ENCODE measurements around the gene SLC43A2. TPM values are rescaled to one million over a fixed set of nuclear protein-coding genes. Genes with fewer than 3 reads are reported as not detected.

Gene SLC43A2
- polyA plus RNA-seq, 2 of the 4 experiments (the other 2 are of a cell fraction): 3.5 to 7.0 TPM

DNA sequence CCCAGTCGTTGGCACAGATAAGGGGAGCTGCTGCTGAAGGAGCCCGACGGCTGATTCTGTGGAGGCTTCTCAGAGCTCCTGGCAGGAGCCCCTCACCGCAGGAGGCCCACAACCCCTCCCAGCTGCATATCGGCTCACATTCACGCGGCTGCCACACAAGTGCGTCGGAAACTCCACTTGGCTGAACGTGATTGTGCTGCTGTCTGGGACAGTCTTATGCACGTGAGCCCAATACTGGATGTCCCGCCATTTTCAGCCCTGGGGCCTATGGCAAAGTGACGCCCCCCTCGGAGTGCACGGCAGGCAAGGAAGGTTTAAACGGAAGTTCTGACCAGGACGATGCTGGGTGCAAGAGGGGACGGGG is 57.3 kb downstream of the SLC43A2 start (continued):
- TF ChIP-seq, protein P1, sequence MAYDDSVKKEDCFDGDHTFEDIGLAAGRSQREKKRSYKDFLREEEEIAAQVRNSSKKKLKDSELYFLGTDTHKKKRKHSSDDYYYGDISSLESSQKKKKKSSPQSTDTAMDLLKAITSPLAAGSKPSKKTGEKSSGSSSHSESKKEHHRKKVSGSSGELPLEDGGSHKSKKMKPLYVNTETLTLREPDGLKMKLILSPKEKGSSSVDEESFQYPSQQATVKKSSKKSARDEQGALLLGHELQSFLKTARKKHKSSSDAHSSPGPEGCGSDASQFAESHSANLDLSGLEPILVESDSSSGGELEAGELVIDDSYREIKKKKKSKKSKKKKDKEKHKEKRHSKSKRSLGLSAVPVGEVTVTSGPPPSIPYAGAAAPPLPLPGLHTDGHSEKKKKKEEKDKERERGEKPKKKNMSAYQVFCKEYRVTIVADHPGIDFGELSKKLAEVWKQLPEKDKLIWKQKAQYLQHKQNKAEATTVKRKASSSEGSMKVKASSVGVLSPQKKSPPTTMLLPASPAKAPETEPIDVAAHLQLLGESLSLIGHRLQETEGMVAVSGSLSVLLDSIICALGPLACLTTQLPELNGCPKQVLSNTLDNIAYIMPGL (CRISPR knock-in tag; IDR thresholded peaks at IDR 0.05; ENCODE audit: borderline replicate concordance): no peak
- TF ChIP-seq, protein P2, sequence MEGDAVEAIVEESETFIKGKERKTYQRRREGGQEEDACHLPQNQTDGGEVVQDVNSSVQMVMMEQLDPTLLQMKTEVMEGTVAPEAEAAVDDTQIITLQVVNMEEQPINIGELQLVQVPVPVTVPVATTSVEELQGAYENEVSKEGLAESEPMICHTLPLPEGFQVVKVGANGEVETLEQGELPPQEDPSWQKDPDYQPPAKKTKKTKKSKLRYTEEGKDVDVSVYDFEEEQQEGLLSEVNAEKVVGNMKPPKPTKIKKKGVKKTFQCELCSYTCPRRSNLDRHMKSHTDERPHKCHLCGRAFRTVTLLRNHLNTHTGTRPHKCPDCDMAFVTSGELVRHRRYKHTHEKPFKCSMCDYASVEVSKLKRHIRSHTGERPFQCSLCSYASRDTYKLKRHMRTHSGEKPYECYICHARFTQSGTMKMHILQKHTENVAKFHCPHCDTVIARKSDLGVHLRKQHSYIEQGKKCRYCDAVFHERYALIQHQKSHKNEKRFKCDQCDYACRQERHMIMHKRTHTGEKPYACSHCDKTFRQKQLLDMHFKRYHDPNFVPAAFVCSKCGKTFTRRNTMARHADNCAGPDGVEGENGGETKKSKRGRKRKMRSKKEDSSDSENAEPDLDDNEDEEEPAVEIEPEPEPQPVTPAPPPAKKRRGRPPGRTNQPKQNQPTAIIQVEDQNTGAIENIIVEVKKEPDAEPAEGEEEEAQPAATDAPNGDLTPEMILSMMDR (IDR thresholded peaks at IDR 0.05): no peak
- TF ChIP-seq, protein P3, sequence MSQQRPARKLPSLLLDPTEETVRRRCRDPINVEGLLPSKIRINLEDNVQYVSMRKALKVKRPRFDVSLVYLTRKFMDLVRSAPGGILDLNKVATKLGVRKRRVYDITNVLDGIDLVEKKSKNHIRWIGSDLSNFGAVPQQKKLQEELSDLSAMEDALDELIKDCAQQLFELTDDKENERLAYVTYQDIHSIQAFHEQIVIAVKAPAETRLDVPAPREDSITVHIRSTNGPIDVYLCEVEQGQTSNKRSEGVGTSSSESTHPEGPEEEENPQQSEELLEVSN (IDR thresholded peaks at IDR 0.05; ENCODE audit: borderline replicate concordance, low read depth): no peak
- TF ChIP-seq SREBF2 (IDR thresholded peaks at IDR 0.05) (no peak), EP300 (IDR thresholded peaks at IDR 0.05) (no peak), CEBPB (IDR thresholded peaks at IDR 0.05) (no peak), PHF8 (IDR thresholded peaks at IDR 0.05; ENCODE audit: borderline replicate concordance, low read depth) (no peak), NR3C1 (IDR thresholded peaks at IDR 0.05) (no peak), EHF (CRISPR knock-in tag; IDR thresholded peaks at IDR 0.05) (no peak)

DNA sequence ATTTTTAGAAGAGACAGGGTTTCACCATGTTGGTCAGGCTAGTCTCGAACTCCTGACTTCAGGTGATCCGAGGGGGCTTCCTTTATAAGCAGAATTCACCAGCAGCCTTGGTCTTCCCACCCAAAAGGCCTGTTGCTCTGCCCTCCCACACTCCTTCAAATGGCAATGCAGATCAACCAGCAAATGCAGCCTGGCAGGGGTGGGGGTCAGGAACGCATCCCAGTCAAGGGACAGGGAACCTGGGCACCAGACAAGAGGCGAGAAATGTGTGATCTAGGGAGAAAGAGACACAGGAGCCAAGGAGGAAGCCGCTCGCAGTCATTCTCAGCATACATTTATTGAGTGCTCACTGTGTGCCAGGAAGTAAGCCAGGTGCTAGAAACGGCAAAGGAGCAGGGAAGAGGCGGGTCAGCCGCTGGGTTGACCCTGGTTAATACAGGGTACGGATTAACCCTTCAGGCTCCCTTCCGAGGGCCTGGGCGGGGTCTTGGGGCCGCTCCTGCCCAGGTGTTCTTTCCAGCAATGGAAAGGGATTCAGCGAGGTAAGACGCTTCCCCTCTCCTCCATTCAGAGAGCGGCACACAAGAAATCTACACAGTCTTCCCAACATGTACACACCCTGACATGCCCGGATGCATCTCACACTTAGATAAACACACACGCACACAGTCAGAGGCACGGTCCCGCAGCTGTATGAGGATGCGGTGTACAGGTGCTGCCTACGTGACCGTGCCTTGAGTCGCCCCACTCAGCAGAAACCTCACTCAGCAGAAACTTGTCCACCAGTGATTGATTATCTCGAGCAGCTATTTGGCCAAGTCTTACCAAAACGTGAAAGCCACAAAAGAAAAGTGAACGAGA is 59.5 kb downstream of the SLC43A2 start:
- Histone ChIP-seq H3K4me3 (no peak overlapping the region), H3K4me1 (peaks cover 3% of the 10 kb centered on the region; the same call in 2 of the 3 replicates), H3K9me3 (no peaks in the 10 kb centered on the region), H3K4me2 (no peak overlapping the region; the same call in 2 of the 3 replicates), H3K27ac (no peak overlapping the region)
- DNase-seq (ENCODE audit: low read depth in 1 of 2, low spot score in 1 of 2) (no peak), FAIRE-seq (no peak), ATAC-seq (peak; percentile 14; a peak in 1 of 6 replicates)
- CTCF ChIA-PET: interaction anchor here (0.6 to 21.0 kb wide), 6 partner anchors 49 to 483 kb away, joined by 3 to 497 read pairs (median 102); partner anchors contain the start of genes RILP, SCARF1 and SLC43A2
- POLR2A ChIA-PET: no interaction called here
- WGBS (ENCODE audit: missing lambda C conversion rate): 60% methylated on average over 27 of the region's 27 CpGs
- TF ChIP-seq, protein P4, sequence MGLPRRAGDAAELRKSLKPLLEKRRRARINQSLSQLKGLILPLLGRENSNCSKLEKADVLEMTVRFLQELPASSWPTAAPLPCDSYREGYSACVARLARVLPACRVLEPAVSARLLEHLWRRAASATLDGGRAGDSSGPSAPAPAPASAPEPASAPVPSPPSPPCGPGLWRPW (IDR thresholded peaks at IDR 0.05): no peak
- TF ChIP-seq JUN (IDR thresholded peaks at IDR 0.05): 0 out of 5 replicates have a peak, but pooled peaks of 1 of the 2 experiments have one; percentile 5
- TF ChIP-seq, protein P5, sequence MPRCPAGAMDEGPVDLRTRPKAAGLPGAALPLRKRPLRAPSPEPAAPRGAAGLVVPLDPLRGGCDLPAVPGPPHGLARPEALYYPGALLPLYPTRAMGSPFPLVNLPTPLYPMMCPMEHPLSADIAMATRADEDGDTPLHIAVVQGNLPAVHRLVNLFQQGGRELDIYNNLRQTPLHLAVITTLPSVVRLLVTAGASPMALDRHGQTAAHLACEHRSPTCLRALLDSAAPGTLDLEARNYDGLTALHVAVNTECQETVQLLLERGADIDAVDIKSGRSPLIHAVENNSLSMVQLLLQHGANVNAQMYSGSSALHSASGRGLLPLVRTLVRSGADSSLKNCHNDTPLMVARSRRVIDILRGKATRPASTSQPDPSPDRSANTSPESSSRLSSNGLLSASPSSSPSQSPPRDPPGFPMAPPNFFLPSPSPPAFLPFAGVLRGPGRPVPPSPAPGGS (IDR thresholded peaks at IDR 0.05): no peak

DNA sequence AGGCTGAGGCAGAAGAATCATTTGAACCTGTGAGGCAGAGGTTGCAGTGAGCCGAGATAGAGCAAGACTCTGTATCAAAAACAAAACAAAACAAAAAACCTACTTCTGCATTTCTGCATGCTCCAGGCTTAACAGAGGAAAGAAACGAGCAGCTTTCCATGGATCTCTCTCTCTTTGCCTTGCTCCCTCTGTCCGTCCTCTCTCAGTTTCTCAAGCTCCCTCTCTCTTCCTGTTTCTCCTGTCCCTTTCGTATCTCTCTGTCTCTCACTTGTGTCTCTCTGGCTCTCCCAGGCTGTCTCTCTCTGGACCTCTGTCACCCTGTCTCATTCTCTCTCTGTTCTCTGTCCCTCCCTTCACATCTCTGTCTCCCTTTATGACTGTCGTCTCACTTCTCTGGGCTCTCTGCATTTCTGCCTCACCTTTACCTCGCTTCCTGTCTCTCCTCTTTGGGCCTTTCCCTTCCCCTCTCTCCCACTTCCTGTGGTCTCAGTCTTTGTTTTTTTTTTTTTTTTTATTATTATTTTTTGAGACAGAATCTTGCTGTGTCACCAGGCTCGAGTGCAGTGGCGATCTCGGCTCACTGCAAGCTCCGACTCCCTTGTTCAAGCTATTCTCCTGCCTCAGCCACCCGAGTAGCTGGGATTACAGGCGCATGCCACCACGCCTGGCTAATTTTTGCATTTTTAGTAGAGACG is 62.0 kb downstream of the SLC43A2 start:
- CTCF ChIA-PET: interaction anchor here (0.8 to 21.0 kb wide), 5 partner anchors 8 to 82 kb away, joined by 3 to 497 read pairs (median 4); partner anchors contain the start of gene SLC43A2
- 79% methylated on average over 14 of the region's 14 CpGs for WGBS (ENCODE audit: missing lambda C conversion rate)
- Histone ChIP-seq H3K4me1 (0 out of 3 replicates have a peak, but pooled peaks cover 3% of the 10 kb centered on the region), H3K27ac (peak overlapping the region in 1 of 2 experiments; percentile 24; a peak in 1 of 6 replicates), H3K9me3 (no peaks in the 10 kb centered on the region), H3K4me3 (no peak overlapping the region), H3K4me2 (no peak overlapping the region)
- FAIRE-seq (no peak), ATAC-seq (no peak), DNase-seq (ENCODE audit: low read depth in 1 of 2, low spot score in 1 of 2) (no peak)
- TF ChIP-seq EHMT2 (IDR thresholded peaks at IDR 0.05; ENCODE audit: low read depth): no peak
- no peak for TF ChIP-seq TFCP2L1 (CRISPR knock-in tag; IDR thresholded peaks at IDR 0.05)
- TF ChIP-seq PHF8 (IDR thresholded peaks at IDR 0.05; ENCODE audit: borderline replicate concordance, low read depth): no peak
- no peak for TF ChIP-seq BHLHE40 (IDR thresholded peaks at IDR 0.05; ENCODE audit: low read depth, low read length)
- no peak for TF ChIP-seq JUN (IDR thresholded peaks at IDR 0.05)
- TF ChIP-seq, protein P4 (IDR thresholded peaks at IDR 0.05): no peak
- TF ChIP-seq HOXB13 (CRISPR knock-in tag; IDR thresholded peaks at IDR 0.05; ENCODE audit: low read depth): no peak
- TF ChIP-seq ZSCAN20 (CRISPR knock-in tag; IDR thresholded peaks at IDR 0.05): no peak
- POLR2A ChIA-PET: interaction anchor here (1.3 kb wide), 1 partner anchor 150 kb away, joined by 4 read pairs; no protein-coding TSS in a partner anchor
